GM12865 (cell line): ENCODE results near the gene CPEB3.
"Not testable (repeated sequence)": the region's sequence is repeated elsewhere in the genome, so short reads cannot be mapped to it uniquely, and the experiment has no call there.

Experiments used
- DNase-seq: peaks from one replicate; pipeline ENCODE4 v3.0.0; 2010; ENCODE audit warnings: low read depth
- H3K4me3 ChIP-seq: 2 replicates; pipeline ENCODE4 v1.5.1; 2011; ENCODE audit warnings: mild to moderate bottlenecking, low read depth, low read length, control low read depth
- TF ChIP-seq, protein P1 (sequence below): IDR thresholded peaks from 2 replicates; pipeline ENCODE4 v1.5.1; 2011; ENCODE audit warnings: low read length, control low read depth, low read depth, inconsistent platforms; ENCODE audit not compliant: insufficient read depth; ENCODE audit errors: missing control alignments

CPEB3 gene

DNA sequence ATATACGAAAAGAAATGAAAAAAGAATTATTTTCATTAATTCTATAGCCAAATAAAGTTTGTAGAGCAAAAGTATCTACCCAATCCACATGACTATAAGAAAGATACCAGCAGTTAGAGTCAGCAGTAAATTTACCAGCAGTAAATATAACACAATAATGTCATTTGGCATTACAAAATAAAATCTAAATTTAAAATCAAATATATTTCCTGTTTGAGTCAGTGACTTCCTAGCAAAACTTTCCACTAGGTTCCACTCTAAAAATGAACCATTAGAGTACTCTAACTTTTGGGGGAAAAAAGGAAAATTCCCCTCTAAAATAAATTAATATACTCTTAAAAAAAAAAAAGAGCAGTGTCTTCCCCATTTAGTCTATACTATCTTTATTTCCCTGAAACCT lies 144.8 kb downstream of the CPEB3 start:
- no peak for DNase-seq
- H3K4me3 ChIP-seq: no peak overlapping the region
- TF ChIP-seq, protein P1, sequence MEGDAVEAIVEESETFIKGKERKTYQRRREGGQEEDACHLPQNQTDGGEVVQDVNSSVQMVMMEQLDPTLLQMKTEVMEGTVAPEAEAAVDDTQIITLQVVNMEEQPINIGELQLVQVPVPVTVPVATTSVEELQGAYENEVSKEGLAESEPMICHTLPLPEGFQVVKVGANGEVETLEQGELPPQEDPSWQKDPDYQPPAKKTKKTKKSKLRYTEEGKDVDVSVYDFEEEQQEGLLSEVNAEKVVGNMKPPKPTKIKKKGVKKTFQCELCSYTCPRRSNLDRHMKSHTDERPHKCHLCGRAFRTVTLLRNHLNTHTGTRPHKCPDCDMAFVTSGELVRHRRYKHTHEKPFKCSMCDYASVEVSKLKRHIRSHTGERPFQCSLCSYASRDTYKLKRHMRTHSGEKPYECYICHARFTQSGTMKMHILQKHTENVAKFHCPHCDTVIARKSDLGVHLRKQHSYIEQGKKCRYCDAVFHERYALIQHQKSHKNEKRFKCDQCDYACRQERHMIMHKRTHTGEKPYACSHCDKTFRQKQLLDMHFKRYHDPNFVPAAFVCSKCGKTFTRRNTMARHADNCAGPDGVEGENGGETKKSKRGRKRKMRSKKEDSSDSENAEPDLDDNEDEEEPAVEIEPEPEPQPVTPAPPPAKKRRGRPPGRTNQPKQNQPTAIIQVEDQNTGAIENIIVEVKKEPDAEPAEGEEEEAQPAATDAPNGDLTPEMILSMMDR: no peak

DNA sequence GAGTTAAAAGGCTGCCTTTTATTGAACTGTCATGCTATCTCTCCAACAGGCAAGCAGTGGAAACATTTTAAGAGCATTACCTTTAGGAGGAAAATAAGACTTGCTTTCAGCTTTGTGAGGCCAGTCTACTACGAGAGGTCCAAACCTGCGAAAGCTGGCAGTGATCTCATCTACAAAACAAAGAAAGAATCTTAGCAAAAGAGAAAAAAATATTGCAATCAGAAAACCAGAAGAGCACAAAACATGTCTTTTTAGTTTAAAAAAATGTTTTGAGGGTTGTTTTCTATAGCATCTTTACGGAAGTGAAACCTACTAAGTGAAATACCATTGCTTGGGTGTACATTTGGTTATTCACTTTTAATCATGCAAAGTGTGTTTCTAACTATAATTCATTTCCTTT lies 147.9 kb downstream of the CPEB3 start:
- peak; percentile 65 for DNase-seq

DNA sequence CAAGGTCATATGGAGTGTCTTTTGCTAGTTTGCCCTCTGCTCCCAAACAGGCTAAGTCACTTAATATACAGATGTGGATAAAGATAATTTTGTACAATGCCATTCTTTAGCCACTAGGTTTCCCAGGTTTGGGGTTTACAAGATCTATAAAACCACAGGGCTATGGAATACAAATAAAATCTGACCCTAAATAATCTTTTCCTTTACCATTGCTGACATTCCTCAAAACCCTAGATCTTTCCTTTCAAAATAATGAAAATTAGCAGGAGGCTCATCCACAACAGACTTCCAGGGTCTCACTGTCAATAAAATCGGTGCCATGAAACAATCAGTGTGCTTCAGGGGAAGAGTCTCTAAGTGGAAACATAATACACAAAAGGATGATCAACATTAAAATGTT lies 148.4 kb downstream of the CPEB3 start:
- H3K4me3 ChIP-seq: peak overlapping the region; percentile 22
- DNase-seq: no peak
- TF ChIP-seq, protein P1: no peak

More for the DNA sequence above, 147.9 kb downstream of the CPEB3 start:
- TF ChIP-seq, protein P1: no peak
- no peak overlapping the region for H3K4me3 ChIP-seq

DNA sequence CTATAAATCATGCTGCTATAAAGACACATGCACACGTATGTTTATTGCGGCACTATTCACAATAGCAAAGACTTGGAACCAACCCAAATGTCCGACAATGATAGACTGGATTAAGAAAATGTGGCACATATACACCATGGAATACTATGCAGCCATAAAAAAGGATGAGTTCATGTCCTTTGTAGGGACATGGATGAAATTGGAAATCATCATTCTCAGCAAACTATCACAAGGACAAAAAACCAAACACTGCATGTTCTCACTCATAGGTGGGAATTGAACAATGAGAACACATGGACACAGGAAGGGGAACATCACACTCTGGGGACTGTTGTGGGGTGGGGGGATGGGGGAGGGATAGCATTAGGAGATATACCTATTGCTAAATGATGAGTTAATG lies 149.7 kb downstream of the CPEB3 start:
- H3K4me3 ChIP-seq, DNase-seq: not testable (repeated sequence)

- DNase-seq, H3K4me3 ChIP-seq: not testable (repeated sequence)
Observed at GRCh38 chr10:92134049-92134448, 156.8 kb downstream of the CPEB3 start.

GRCh38 chr10:92131275-92131820 lies 159.5 kb downstream of the CPEB3 start:
- TF ChIP-seq, protein P1: no peak
- H3K4me3 ChIP-seq: no peak overlapping the region
- DNase-seq: no peak

DNA sequence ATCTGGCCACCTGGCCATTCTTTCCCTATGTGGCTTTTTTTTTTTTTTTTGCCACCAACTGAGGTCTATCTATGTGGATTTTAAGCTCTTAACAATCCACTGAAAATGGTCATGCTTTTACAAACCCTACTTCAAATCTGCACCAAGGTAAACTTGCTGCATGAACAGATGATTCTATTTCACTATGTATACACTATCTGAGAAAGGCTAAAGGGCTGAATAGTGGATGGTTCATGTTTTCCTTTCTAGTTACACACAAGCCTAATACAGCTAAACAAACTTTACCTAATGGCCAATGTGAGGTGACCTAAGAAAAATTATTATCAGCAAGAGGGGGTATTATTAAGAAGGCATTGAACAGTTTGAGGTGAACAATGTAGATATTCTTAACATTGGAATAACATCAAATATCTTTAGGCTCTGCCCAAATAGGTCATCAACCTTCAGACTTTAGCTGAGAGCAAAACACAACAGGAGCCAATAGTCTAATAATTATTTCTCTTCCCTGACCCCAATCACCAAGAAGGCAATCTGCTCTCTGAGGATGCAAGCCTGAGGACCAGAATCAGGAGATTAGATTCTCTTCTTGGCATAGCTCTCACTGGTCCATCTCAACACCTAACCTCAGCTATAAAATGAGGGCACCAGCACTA lies 160.1 kb downstream of the CPEB3 start:
- DNase-seq: no peak
- no peak overlapping the region for H3K4me3 ChIP-seq
- TF ChIP-seq, protein P1: no peak

DNA sequence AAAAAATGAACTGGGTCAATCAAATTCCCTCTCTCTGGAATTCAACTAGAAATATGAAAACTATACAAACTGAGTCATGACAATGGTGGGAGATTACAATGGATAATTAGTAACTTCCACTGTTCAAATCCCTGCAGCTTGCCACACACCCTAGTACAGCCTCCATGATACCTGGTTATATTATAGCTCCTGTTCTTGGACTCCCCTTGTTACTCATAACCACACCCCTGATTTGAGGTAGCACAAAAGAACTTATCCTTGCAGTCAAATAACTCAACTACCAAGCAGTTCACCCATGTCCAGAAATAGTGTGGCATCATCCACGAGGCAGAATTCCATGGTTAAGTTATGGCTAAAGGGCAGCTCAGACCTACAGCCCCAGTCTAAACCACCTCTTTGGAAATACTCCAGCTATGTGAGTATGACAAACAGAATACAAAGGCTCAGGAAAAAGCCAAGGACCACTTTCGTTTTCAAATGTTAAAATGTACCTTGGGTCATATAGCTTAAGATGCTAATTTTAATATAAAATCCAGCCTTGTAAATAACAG lies 164.7 kb downstream of the CPEB3 start:
- TF ChIP-seq, protein P1: no peak
- no peak overlapping the region for H3K4me3 ChIP-seq
- no peak for DNase-seq
